Astrocyte (in vitro differentiated cells and primary cell): ENCODE results near the gene IL21R. TPM values are rescaled to one million over a fixed set of nuclear protein-coding genes. Genes with fewer than 3 reads are reported as not detected.

Experiments
- DNase-seq: peaks from one replicate; pipeline ENCODE4 v3.0.0-alpha.2; 2010; ENCODE audit warnings: low read depth
- FAIRE-seq: peaks from 2 replicates; lab custom pipeline; 2011; peaks lifted over from hg19 to GRCh38; lab: Jason Lieb, UNC
- H2AFZ ChIP-seq: 2 replicates; pipeline ENCODE4 v1.6.0; 2012; ENCODE audit warnings: low read depth, low read length, inconsistent platforms
- H3K27ac ChIP-seq: 2 replicates; pipeline ENCODE4 v1.5.1; 2011; ENCODE audit warnings: low read depth, low read length, inconsistent platforms
- H3K27me3 ChIP-seq: 2 replicates; pipeline ENCODE4 v1.6.0; 2011; ENCODE audit warnings: low read length, inconsistent platforms; ENCODE audit not compliant: insufficient read depth
- H3K36me3 ChIP-seq: 2 replicates; pipeline ENCODE4 v1.5.1; 2011; ENCODE audit warnings: low read length, inconsistent platforms; ENCODE audit not compliant: insufficient read depth
- H3K4me1 ChIP-seq: 2 replicates; pipeline ENCODE4 v1.5.1; 2011; ENCODE audit warnings: low read length, inconsistent platforms; ENCODE audit not compliant: insufficient read depth
- H3K4me2 ChIP-seq: 2 replicates; pipeline ENCODE4 v1.6.0; 2012; ENCODE audit warnings: low read length, inconsistent platforms
- H3K4me3 ChIP-seq: 2 replicates; pipeline ENCODE4 v1.5.1; 2011; ENCODE audit warnings: low read depth, mild to moderate bottlenecking, low read length, inconsistent platforms; ENCODE audit not compliant: insufficient read depth
- H3K79me2 ChIP-seq: 2 replicates; pipeline ENCODE4 v1.6.0; 2012; ENCODE audit warnings: mild to moderate bottlenecking, low read length, inconsistent platforms; ENCODE audit not compliant: insufficient read depth
- H3K9ac ChIP-seq: 2 replicates; pipeline ENCODE4 v1.6.0; 2012; ENCODE audit warnings: mild to moderate bottlenecking, low read length, inconsistent platforms
- H3K9me3 ChIP-seq: 2 replicates; pipeline ENCODE4 v1.5.1; 2012; ENCODE audit warnings: low read depth, mild to moderate bottlenecking, low read length, inconsistent platforms; ENCODE audit not compliant: insufficient read depth
- H4K20me1 ChIP-seq: 2 replicates; pipeline ENCODE4 v1.6.0; 2012; ENCODE audit warnings: low read length, inconsistent platforms; ENCODE audit not compliant: insufficient read depth
- H3K27ac Mint-ChIP-seq: one replicate; pipeline ENCODE4 v1.8.0; 2021; ENCODE audit warnings: mild to moderate bottlenecking, mixed read lengths; ENCODE audit not compliant: unreplicated experiment
- H3K27me3 Mint-ChIP-seq: one replicate; pipeline ENCODE4 v1.8.0; 2021; ENCODE audit warnings: low read depth, mixed read lengths; ENCODE audit not compliant: unreplicated experiment
- H3K36me3 Mint-ChIP-seq: one replicate; pipeline ENCODE4 v1.8.0; 2021; ENCODE audit warnings: low read depth, mixed read lengths; ENCODE audit not compliant: unreplicated experiment
- H3K4me1 Mint-ChIP-seq: one replicate; pipeline ENCODE4 v1.8.0; 2021; ENCODE audit warnings: low read depth, mixed read lengths; ENCODE audit not compliant: unreplicated experiment
- H3K4me3 Mint-ChIP-seq: one replicate; pipeline ENCODE4 v1.8.0; 2021; ENCODE audit warnings: mild to moderate bottlenecking, moderate library complexity, mixed read lengths; ENCODE audit not compliant: unreplicated experiment
- H3K9me3 Mint-ChIP-seq: one replicate; pipeline ENCODE4 v1.8.0; 2021; ENCODE audit warnings: mild to moderate bottlenecking, mixed read lengths; ENCODE audit not compliant: unreplicated experiment
- EZH2 ChIP-seq: IDR thresholded peaks from 2 replicates; pipeline ENCODE4 v1.6.1; 2012; ENCODE audit warnings: mild to moderate bottlenecking, low read length, inconsistent platforms; ENCODE audit not compliant: insufficient read depth
- total RNA-seq: library from RNA; stranded (reverse); gene quantifications from 2 replicates; pipeline ENCODE4 v1.2.1, GENCODE V29; 2021
- TF ChIP-seq, protein P1 (sequence below): IDR thresholded peaks from 2 replicates; pipeline ENCODE4 v1.5.1; 2011; ENCODE audit warnings: low read depth, mild to moderate bottlenecking, inconsistent platforms, low read length, moderate library complexity; ENCODE audit not compliant: insufficient read depth

IL21R gene
- total RNA-seq, 1 donor from 2014 or later = 1.8 TPM

DNA sequence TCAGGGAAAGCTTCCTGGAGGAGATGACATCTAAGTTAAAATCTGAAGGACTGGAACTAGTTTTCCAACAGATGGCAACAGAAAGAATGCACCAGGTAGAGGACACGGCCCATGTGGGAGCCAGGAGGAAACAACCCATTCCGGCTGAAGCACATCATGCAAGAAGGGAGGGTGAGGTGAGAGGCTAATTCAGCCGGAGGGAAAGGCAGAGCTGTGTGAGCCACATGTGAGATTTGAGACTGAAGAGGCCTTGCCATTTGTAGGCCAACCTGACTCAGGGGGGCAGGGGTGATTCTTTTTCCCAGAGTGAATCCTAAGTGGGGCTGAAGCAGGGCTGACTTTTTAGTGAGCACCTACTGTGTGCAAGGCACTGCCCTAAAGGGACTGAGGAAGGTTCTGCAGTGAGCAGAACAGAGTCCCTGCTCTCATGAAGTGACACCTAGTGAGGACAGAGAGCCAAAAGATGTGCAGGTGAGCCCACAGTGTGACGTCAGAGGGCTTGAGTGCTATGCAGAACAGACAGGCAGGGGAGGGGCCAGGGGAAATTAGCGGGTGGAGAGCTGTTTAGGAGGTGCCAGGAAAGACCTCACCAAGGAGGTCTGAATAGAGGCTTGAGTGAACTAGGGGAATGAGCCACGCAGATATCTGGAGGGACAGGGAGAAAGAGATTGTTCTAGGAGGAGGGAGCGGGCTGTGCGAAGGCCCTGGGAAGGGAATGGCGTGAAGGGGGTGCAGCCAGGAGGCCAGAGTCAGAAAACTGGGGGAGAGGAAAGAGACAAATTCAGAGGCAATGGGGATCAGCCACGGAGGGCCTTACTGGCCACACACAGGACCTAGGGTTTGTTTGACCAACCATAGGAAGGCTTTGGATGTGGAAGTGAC lies 19.8 kb upstream of the IL21R start:
- H3K9me3 Mint-ChIP-seq = peaks cover 12% of the 10 kb centered on the region
- no peak overlapping the region for H3K27ac Mint-ChIP-seq
- H3K4me1 Mint-ChIP-seq = peaks cover 10% of the 10 kb centered on the region
- H3K36me3 ChIP-seq = no peaks in the 10 kb centered on the region
- H4K20me1 ChIP-seq = no peaks in the 10 kb centered on the region
- peaks cover 2% of the 10 kb centered on the region for H3K27me3 ChIP-seq
- H3K79me2 ChIP-seq = no peaks in the 10 kb centered on the region
- H3K9me3 ChIP-seq = peaks cover 9% of the 10 kb centered on the region
- no peak overlapping the region for H3K4me2 ChIP-seq
- H3K4me3 ChIP-seq = no peak overlapping the region
- TF ChIP-seq, protein P1, sequence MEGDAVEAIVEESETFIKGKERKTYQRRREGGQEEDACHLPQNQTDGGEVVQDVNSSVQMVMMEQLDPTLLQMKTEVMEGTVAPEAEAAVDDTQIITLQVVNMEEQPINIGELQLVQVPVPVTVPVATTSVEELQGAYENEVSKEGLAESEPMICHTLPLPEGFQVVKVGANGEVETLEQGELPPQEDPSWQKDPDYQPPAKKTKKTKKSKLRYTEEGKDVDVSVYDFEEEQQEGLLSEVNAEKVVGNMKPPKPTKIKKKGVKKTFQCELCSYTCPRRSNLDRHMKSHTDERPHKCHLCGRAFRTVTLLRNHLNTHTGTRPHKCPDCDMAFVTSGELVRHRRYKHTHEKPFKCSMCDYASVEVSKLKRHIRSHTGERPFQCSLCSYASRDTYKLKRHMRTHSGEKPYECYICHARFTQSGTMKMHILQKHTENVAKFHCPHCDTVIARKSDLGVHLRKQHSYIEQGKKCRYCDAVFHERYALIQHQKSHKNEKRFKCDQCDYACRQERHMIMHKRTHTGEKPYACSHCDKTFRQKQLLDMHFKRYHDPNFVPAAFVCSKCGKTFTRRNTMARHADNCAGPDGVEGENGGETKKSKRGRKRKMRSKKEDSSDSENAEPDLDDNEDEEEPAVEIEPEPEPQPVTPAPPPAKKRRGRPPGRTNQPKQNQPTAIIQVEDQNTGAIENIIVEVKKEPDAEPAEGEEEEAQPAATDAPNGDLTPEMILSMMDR = no peak
- TF ChIP-seq EZH2 = no peak
- peaks cover 5% of the 10 kb centered on the region for H3K4me1 ChIP-seq
- no peak overlapping the region for H2AFZ ChIP-seq
- H3K9ac ChIP-seq = no peak overlapping the region
- no peaks in the 10 kb centered on the region for H3K36me3 Mint-ChIP-seq
- no peak overlapping the region for H3K4me3 Mint-ChIP-seq
- H3K27ac ChIP-seq = no peak overlapping the region
- FAIRE-seq (no peak), DNase-seq (no peak)
- H3K27me3 Mint-ChIP-seq = peaks cover 17% of the 10 kb centered on the region

DNA sequence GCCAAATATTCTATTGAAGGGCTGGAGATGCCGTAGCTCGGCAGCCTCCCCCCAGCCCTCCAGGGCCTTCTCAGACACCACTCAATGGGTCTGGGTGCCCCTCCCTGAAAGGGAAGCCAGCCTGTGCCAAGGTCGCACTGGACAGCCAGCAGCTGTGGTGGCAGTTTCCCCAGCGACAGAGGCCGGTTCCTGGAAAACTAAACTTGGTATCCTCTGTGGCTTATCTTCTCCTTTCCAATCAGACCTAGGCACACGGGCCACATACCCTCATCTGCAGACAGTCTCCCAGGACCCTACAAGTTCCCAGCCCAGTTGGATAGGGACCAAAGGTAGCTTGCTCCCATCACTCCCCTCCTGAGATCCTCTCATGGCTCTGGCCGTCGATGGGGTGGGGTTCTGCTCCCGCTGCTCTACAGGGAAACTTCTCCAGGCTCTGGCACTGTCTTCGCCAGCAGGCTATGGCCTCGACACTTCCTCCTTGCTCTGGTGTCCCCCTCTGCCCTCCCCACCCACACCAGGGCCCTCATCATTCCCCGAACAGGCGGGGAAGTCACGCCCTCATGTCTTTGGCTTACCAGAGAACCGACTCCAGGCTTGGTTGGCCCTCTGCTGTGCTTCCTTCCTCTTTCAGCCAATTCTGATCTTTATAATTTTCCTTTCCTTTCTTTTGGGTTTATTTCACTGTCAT lies 18.3 kb upstream of the IL21R start:
- Histone ChIP-seq H2AFZ (no peak overlapping the region), H3K27ac (no peak overlapping the region), H3K4me1 (peaks cover 5% of the 10 kb centered on the region), H3K36me3 (no peaks in the 10 kb centered on the region), H3K27me3 (peaks cover 8% of the 10 kb centered on the region), H3K9me3 (peaks cover 9% of the 10 kb centered on the region), H3K9ac (no peak overlapping the region), H3K79me2 (no peaks in the 10 kb centered on the region), H3K4me2 (no peak overlapping the region), H3K4me3 (no peak overlapping the region), H4K20me1 (no peaks in the 10 kb centered on the region)
- Mint-ChIP-seq H3K9me3 (peaks cover 18% of the 10 kb centered on the region), H3K36me3 (no peaks in the 10 kb centered on the region), H3K27ac (no peak overlapping the region), H3K27me3 (peaks cover 24% of the 10 kb centered on the region), H3K4me3 (no peak overlapping the region), H3K4me1 (peaks cover 5% of the 10 kb centered on the region)
- TF ChIP-seq EZH2 = no peak
- DNase-seq (no peak), FAIRE-seq (no peak)

DNA sequence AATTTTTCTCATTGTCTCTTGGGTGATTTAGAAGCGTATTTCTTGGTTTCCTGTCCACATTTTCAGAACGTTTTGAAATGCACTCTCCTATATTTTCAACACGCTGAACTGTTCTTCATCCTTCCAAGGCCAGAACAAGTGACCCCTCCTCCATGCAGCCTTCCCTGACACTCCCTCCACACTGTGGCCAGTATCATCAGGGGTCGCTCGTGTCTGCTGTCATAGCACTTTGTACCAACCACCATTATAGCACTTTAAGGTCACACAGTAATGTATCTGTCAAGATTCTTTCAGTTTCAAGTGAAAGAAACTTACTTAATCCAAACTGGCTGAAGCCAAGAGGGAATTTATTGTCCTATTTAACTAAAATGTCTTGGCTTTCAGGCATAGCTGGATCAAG lies 17.5 kb upstream of the IL21R start:
- Histone ChIP-seq H3K4me1 (no peaks in the 10 kb centered on the region), H3K27me3 (peaks cover 11% of the 10 kb centered on the region), H3K9ac (no peak overlapping the region), H2AFZ (no peak overlapping the region), H3K4me3 (no peak overlapping the region), H3K79me2 (no peaks in the 10 kb centered on the region), H3K36me3 (no peaks in the 10 kb centered on the region), H4K20me1 (no peaks in the 10 kb centered on the region), H3K4me2 (no peak overlapping the region), H3K27ac (no peak overlapping the region), H3K9me3 (peaks cover 9% of the 10 kb centered on the region)
- no peak for DNase-seq
- Mint-ChIP-seq H3K9me3 (peaks cover 20% of the 10 kb centered on the region), H3K36me3 (no peaks in the 10 kb centered on the region), H3K4me3 (no peak overlapping the region), H3K27me3 (peaks cover 24% of the 10 kb centered on the region), H3K4me1 (no peaks in the 10 kb centered on the region), H3K27ac (no peak overlapping the region)
- TF ChIP-seq, protein P1 = no peak
- TF ChIP-seq EZH2 = no peak
- FAIRE-seq = no peak
